Sigmoid colon (tissue), 7 donors: Measurements from ENCODE around the gene PGRMC2. TPM values are rescaled to one million over a fixed set of nuclear protein-coding genes. Genes with fewer than 3 reads are reported as not detected.

Experiments used
- DNase-seq: peaks from one replicate; pipeline ENCODE4 v3.0.0-alpha.2; 2019
- H3K27ac ChIP-seq, 4 donors: fragments of 200-600 bp; sonication (generic); one replicate each; pipeline ENCODE4 v1.5.1; 2016 to 2019; ENCODE audit warnings: mild to moderate bottlenecking in 1 of 4
- H3K27me3 ChIP-seq, 3 donors: fragments of 200-600 bp; sonication (generic); one replicate each; pipeline ENCODE4 v1.5.1; 2019; ENCODE audit warnings: mild to moderate bottlenecking in 1 of 3
- H3K36me3 ChIP-seq, 4 donors: fragments of 200-600 bp; sonication (generic); one replicate each; pipeline ENCODE4 v1.5.1; 2016 to 2019
- H3K4me1 ChIP-seq, 4 donors: fragments of 200-600 bp; sonication (generic); one replicate each; pipeline ENCODE4 v1.5.1; 2017 to 2019
- H3K4me3 ChIP-seq, 4 donors: fragments of 200-600 bp; sonication (generic); one replicate each; pipeline ENCODE4 v1.5.1; 2017 to 2019; ENCODE audit warnings: mild to moderate bottlenecking in 2 of 4, moderate library complexity in 1 of 4
- H3K9me3 ChIP-seq, 4 donors: fragments of 200-600 bp in 3 of 4; sonication (generic) in 3 of 4; one replicate each; pipeline versions ENCODE4 v1.5.1 to v1.6.1; 2013 to 2019
- CTCF ChIP-seq, 4 experiments: fragments of 450-650 bp in 3 of 4; fragments of 200-600 bp in 1 of 4; IDR thresholded peaks; one replicate each; pipeline ENCODE4 v1.5.1; 2016 to 2019; ENCODE audit warnings: antibody characterized with exemption in 4 of 4, mild to moderate bottlenecking in 3 of 4, moderate library complexity in 2 of 4
- EP300 ChIP-seq, 4 donors: sonication (generic); formaldehyde crosslinking; IDR thresholded peaks; one replicate each; pipeline ENCODE4 v1.6.1; 2017; ENCODE audit warnings: antibody characterized with exemption in 4 of 4
- POLR2A ChIP-seq, 2 donors: fragments of 450-650 bp; IDR thresholded peaks; one replicate each; pipeline ENCODE4 v1.6.1; 2016; ENCODE audit warnings: antibody characterized with exemption in 2 of 2, mild to moderate bottlenecking in 2 of 2, moderate library complexity in 2 of 2
- POLR2AphosphoS5 ChIP-seq, 4 donors: sonication (generic); formaldehyde crosslinking; IDR thresholded peaks; one replicate each; pipeline ENCODE4 v1.6.1; 2017; ENCODE audit warnings: antibody characterized with exemption in 4 of 4
- WGBS, 2 donors: extraction: QIAGEN DNeasy Blood & Tissue Kit; methylation state at CpG; one replicate each; pipeline ENCODE4 v1.1.7; 2013; 5-methylcytosine and 5-hydroxymethylcytosine counted together
- intact Hi-C: fragments of 100-400 bp; cut with DNase I; formaldehyde crosslinking; loops from one replicate; pipeline ENCODE4 v1.15.1; 2023
- polyA plus RNA-seq, 3 donors: library from polyadenylated mRNA; stranded (reverse); fragments of 200-250 nt; gene quantifications; one replicate each; pipeline ENCODE4 v1.2.3, GENCODE V29; 2013
- total RNA-seq, 4 donors: library from RNA; depleted of rRNA; stranded (reverse); fragments of >200 nt; gene quantifications; one replicate each; pipeline ENCODE4 v1.1.0, GENCODE V29; 2016
- donor health status: healthy with polysubstance abuse.
- donor health status: Bipolar disorder and iron deficiency.
- donor health status: healthy.

PGRMC2 gene
- total and polyA plus RNA-seq, 7 donors = 22.4 to 61.7 (median 38.8) TPM

- no peak for TF ChIP-seq POLR2AphosphoS5 (IDR thresholded peaks at IDR 0.05)
- TF ChIP-seq EP300 (IDR thresholded peaks at IDR 0.05) = no peak
- TF ChIP-seq CTCF (IDR thresholded peaks at IDR 0.05) = no peak
- no peak for TF ChIP-seq POLR2A (IDR thresholded peaks at IDR 0.05)
- no peak overlapping the region for H3K27ac ChIP-seq
- H3K36me3 ChIP-seq = no peaks in the 10 kb centered on the region
- H3K4me1 ChIP-seq = peaks cover 0 to 20% (median 12%) of the 10 kb centered on the region in 4 donors
- H3K9me3 ChIP-seq = no peaks in the 10 kb centered on the region
- intact Hi-C loops = no loop called here
- no peak overlapping the region for H3K4me3 ChIP-seq
- WGBS, 2 donors = 93 to 94% methylated on average over 3 of the region's 3 CpGs
- H3K27me3 ChIP-seq = no peaks in the 10 kb centered on the region
- DNase-seq = no peak
Measured at GRCh38 chr4:128290526-128290925, 2.9 kb upstream of the PGRMC2 start.

- Histone ChIP-seq H3K9me3 (no peaks in the 10 kb centered on the region), H3K27me3 (no peaks in the 10 kb centered on the region), H3K36me3 (no peaks in the 10 kb centered on the region), H3K4me3 (no peak overlapping the region), H3K27ac (no peak overlapping the region), H3K4me1 (peaks cover 0 to 28% (median 20%) of the 10 kb centered on the region in 4 donors)
- intact Hi-C loops = loop anchor here (2.0 to 10.0 kb wide), 7 partner anchors 97 to 803 kb away; partner anchors contain the start of genes LARP1B and SCLT1
- no peak for TF ChIP-seq CTCF (IDR thresholded peaks at IDR 0.05)
- TF ChIP-seq EP300 (IDR thresholded peaks at IDR 0.05) = no peak
- TF ChIP-seq POLR2AphosphoS5 (IDR thresholded peaks at IDR 0.05) = no peak
- no peak for TF ChIP-seq POLR2A (IDR thresholded peaks at IDR 0.05)
- no peak for DNase-seq
- 57 to 90% methylated on average over 2 of the region's 2 CpGs for WGBS, 2 donors
Measured at GRCh38 chr4:128289523-128290158, 2.0 kb upstream of the PGRMC2 start.

GRCh38 chr4:128288689-128289106, 1.1 kb upstream of the PGRMC2 start:
- Histone ChIP-seq H3K9me3 (no peaks in the 10 kb centered on the region), H3K27ac (peak overlapping the region; percentile 89 to 97 (median 94)), H3K27me3 (no peaks in the 10 kb centered on the region), H3K36me3 (no peaks in the 10 kb centered on the region), H3K4me3 (peak overlapping the region; percentile 75 to 90 (median 88)), H3K4me1 (peaks cover 0 to 37% (median 25%) of the 10 kb centered on the region in 4 donors)
- intact Hi-C loops = loop anchor here (2.0 to 10.0 kb wide), 7 partner anchors 98 to 804 kb away; partner anchors contain the start of genes LARP1B and SCLT1
- 2 to 3% methylated on average over 13 of the region's 13 CpGs for WGBS, 2 donors
- DNase-seq = no peak
- TF ChIP-seq POLR2AphosphoS5 (IDR thresholded peaks at IDR 0.05) (no peak), POLR2A (IDR thresholded peaks at IDR 0.05) (no peak), EP300 (IDR thresholded peaks at IDR 0.05) (no peak), CTCF (IDR thresholded peaks at IDR 0.05) (no peak)

GRCh38 chr4:128287871-128288688, 467 bp upstream of the PGRMC2 start:
- TF ChIP-seq POLR2A (IDR thresholded peaks at IDR 0.05) = peak; percentile 47 to 53
- TF ChIP-seq POLR2AphosphoS5 (IDR thresholded peaks at IDR 0.05) = peak; percentile 87 to 94 (median 89)
- peak in 2 of 4 donors; percentile 61 to 63 for TF ChIP-seq EP300 (IDR thresholded peaks at IDR 0.05)
- peak in 3 of 4 experiments; percentile 30 to 37 (median 32) for TF ChIP-seq CTCF (IDR thresholded peaks at IDR 0.05)
- intact Hi-C loops = loop anchor here (2.0 to 10.0 kb wide), 8 partner anchors 99 to 804 kb away; partner anchors contain the start of genes JADE1, LARP1B and SCLT1
- H3K4me1 ChIP-seq = peaks cover 0 to 38% (median 25%) of the 10 kb centered on the region in 4 donors
- DNase-seq = peak; percentile 100
- H3K9me3 ChIP-seq = no peaks in the 10 kb centered on the region
- no peaks in the 10 kb centered on the region for H3K36me3 ChIP-seq
- peak overlapping the region; percentile 75 to 90 (median 88) for H3K4me3 ChIP-seq
- H3K27me3 ChIP-seq = no peaks in the 10 kb centered on the region
- whole genome bisulfite sequencing, 2 donors = 0% methylated on average over 86 of the region's 86 CpGs
- peak overlapping the region; percentile 89 to 97 (median 94) for H3K27ac ChIP-seq
